Keratinocyte (primary cell): Measurements from ENCODE around the gene ATRX. TPM values are rescaled to one million over a fixed set of nuclear protein-coding genes. Genes with fewer than 3 reads are reported as not detected.

Experiments
- DNase-seq: peaks from one replicate; pipeline ENCODE4 v3.0.0-alpha.2; 2011; ENCODE audit warnings: low read depth, missing footprints, low spot score
- FAIRE-seq: peaks from 2 replicates; lab custom pipeline; 2011; peaks lifted over from hg19 to GRCh38; lab: Jason Lieb, UNC
- H2AFZ ChIP-seq: 2 replicates; pipeline ENCODE4 v1.6.0; 2012; ENCODE audit warnings: low read length, control low read depth, inconsistent platforms; ENCODE audit not compliant: control insufficient read depth
- H3K27ac ChIP-seq: 2 replicates; pipeline ENCODE4 v1.5.1; 2011; ENCODE audit warnings: low read length; ENCODE audit not compliant: control insufficient read depth, insufficient read depth
- H3K27me3 ChIP-seq: 3 replicates; pipeline ENCODE4 v1.6.0; 2011; ENCODE audit warnings: low read length; ENCODE audit not compliant: control insufficient read depth, insufficient read depth; ENCODE audit errors: extremely low read depth
- H3K36me3 ChIP-seq, 2 experiments: 2 replicates in 1 of 2; 3 replicates in 1 of 2; pipeline ENCODE4 v1.5.1; 2011; ENCODE audit warnings: low read length in 2 of 2, mild to moderate bottlenecking in 1 of 2; ENCODE audit not compliant: control insufficient read depth in 2 of 2, insufficient read depth in 2 of 2; ENCODE audit errors: extremely low read depth in 1 of 2
- H3K4me1 ChIP-seq: 3 replicates; pipeline ENCODE4 v1.5.1; 2011; ENCODE audit warnings: low read length; ENCODE audit not compliant: control insufficient read depth, insufficient read depth; ENCODE audit errors: extremely low read depth
- H3K4me2 ChIP-seq: 3 replicates; pipeline ENCODE4 v1.6.0; 2011; ENCODE audit warnings: low read depth, low read length; ENCODE audit not compliant: control insufficient read depth, insufficient read depth; ENCODE audit errors: extremely low read depth
- H3K4me3 ChIP-seq, 3 experiments: fragments of 200-600 bp in 1 of 3; sonication (generic) in 1 of 3; 2 replicates in 2 of 3; 3 replicates in 1 of 3; pipeline ENCODE4 v1.5.1; 2011 to 2016; ENCODE audit warnings: low read length in 3 of 3, mild to moderate bottlenecking in 3 of 3, control low read depth in 2 of 3, inconsistent platforms in 1 of 3, low read depth in 1 of 3, mixed read lengths in 1 of 3, mixed run types in 1 of 3, moderate library complexity in 1 of 3; ENCODE audit not compliant: control insufficient read depth in 2 of 3, insufficient read depth in 2 of 3; ENCODE audit errors: extremely low read depth in 1 of 3
- H3K79me2 ChIP-seq: 2 replicates; pipeline ENCODE4 v1.6.0; 2012; ENCODE audit warnings: low read length; ENCODE audit not compliant: control insufficient read depth, insufficient read depth
- H3K9ac ChIP-seq: 3 replicates; pipeline ENCODE4 v1.6.0; 2011; ENCODE audit warnings: low read length; ENCODE audit not compliant: control insufficient read depth, insufficient read depth; ENCODE audit errors: extremely low read depth
- H3K9me1 ChIP-seq: 3 replicates; pipeline ENCODE4 v1.6.0; 2011; ENCODE audit warnings: low read length; ENCODE audit not compliant: control insufficient read depth, insufficient read depth; ENCODE audit errors: extremely low read depth
- H3K9me3 ChIP-seq: 2 replicates; pipeline ENCODE4 v1.5.1; 2012; ENCODE audit warnings: low read depth, low read length; ENCODE audit not compliant: control insufficient read depth
- H4K20me1 ChIP-seq: 3 replicates; pipeline ENCODE4 v1.6.0; 2011; ENCODE audit warnings: low read length; ENCODE audit not compliant: control insufficient read depth, insufficient read depth; ENCODE audit errors: extremely low read depth
- EZH2 ChIP-seq: IDR thresholded peaks from one replicate; pipeline ENCODE4 v1.6.1; 2012; ENCODE audit warnings: inconsistent platforms, mild to moderate bottlenecking, low read length, moderate library complexity
- dilution Hi-C: fragments of 300-500 bp; cut with MboI; formaldehyde crosslinking; loops from one replicate; pipeline ENCODE4 v1.7.0; 2020; ENCODE audit warnings: low sequenced_read_pairs; ENCODE audit not compliant: extremely low pct_ligation_motif_present
- polyA plus RNA-seq, 5 experiments: library from polyadenylated mRNA; depleted of rRNA in 3 of 5; stranded (reverse) in 3 of 5; stranded (forward) in 1 of 5; unstranded in 1 of 5; fragments of >200 nt; gene quantifications; 1 replicate in 1 of 5; 2 replicates in 3 of 5; 3 replicates in 1 of 5; pipeline versions ENCODE4 v1.2.1 to v1.2.3, GENCODE V29; 2011 to 2012; ENCODE audit warnings: missing spikeins in 2 of 5, low read depth in 1 of 5, low replicate concordance in 1 of 5
- TF ChIP-seq, protein P1 (sequence below), 3 experiments: IDR thresholded peaks in 1 of 3; conservative IDR thresholded peaks in 1 of 3; optimal IDR thresholded peaks in 1 of 3; 2 replicates in 2 of 3; 3 replicates in 1 of 3; pipeline versions ENCODE3 to v1.5.1; 2011; ENCODE audit warnings: low read length in 3 of 3, mild to moderate bottlenecking in 3 of 3, moderate library complexity in 2 of 3, control low read depth in 1 of 3, inconsistent platforms in 1 of 3; ENCODE audit not compliant: insufficient read depth in 2 of 3; ENCODE audit errors: extremely low read depth in 1 of 3

Gene ATRX
- polyA plus RNA-seq, 1 donor (not counting 4 experiments of a cell fraction or from before 2014, with no cell fraction given) = 31.3 TPM

DNA sequence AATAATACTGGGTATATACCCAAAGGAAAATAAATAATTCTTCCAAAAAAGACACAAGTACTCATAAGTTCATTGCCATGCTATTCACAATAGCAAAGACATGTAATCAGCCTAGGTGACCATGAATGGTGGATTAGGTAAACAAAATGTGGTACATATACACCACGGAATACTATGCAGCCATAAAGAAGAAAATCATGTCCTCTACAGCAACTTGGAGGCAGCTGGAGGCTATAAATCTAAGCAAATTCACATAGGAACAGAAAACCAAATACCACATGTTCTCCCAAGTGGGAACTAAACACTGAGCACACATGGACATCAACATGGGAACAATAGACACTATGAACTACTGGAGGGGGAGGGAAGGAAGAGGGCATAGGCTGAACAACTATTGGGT lies 146.2 kb downstream of the ATRX start:
- Histone ChIP-seq H3K27me3 (no peaks in the 10 kb centered on the region), H3K79me2 (no peaks in the 10 kb centered on the region), H3K27ac (no peak overlapping the region), H3K9me3 (no peaks in the 10 kb centered on the region), H3K9ac (no peak overlapping the region), H2AFZ (no peak overlapping the region), H3K36me3 (no peaks in the 10 kb centered on the region), H4K20me1 (no peaks in the 10 kb centered on the region), H3K4me1 (no peaks in the 10 kb centered on the region), H3K9me1 (no peaks in the 10 kb centered on the region), H3K4me3 (no peak overlapping the region), H3K4me2 (no peak overlapping the region)
- no peak for FAIRE-seq
- dilution Hi-C loops = no loop called here
- TF ChIP-seq EZH2 = no peak
- TF ChIP-seq, protein P1, sequence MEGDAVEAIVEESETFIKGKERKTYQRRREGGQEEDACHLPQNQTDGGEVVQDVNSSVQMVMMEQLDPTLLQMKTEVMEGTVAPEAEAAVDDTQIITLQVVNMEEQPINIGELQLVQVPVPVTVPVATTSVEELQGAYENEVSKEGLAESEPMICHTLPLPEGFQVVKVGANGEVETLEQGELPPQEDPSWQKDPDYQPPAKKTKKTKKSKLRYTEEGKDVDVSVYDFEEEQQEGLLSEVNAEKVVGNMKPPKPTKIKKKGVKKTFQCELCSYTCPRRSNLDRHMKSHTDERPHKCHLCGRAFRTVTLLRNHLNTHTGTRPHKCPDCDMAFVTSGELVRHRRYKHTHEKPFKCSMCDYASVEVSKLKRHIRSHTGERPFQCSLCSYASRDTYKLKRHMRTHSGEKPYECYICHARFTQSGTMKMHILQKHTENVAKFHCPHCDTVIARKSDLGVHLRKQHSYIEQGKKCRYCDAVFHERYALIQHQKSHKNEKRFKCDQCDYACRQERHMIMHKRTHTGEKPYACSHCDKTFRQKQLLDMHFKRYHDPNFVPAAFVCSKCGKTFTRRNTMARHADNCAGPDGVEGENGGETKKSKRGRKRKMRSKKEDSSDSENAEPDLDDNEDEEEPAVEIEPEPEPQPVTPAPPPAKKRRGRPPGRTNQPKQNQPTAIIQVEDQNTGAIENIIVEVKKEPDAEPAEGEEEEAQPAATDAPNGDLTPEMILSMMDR (optimal IDR thresholded peaks at IDR 0.05 in 1 of 3, IDR thresholded peaks at IDR 0.05 in 1 of 3, conservative IDR thresholded peaks at IDR 0.05 in 1 of 3; ENCODE audit: extremely low read depth in 1 of 3, insufficient read depth in 2 of 3, low read length in 3 of 3) = no peak
- no peak for DNase-seq

DNA sequence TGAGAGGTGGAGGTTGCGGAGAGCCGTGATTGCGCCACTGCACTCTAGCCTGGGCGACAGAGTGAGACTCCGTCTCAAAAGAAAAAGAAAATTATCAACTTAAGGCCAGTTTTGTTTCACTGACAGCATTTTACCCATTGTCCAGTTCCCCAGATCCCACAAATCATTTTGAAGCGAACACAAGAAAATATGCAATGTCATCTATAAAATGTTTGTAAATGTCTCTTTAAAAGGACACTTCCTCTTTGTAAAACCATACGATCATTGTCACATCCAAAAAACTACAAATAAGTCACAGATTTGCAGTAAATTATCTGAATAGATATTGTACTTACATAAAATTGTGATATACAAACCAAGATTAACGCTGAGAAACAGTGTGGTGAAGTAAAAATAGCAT lies 147.6 kb downstream of the ATRX start:
- no peaks in the 10 kb centered on the region for H3K36me3 ChIP-seq
- H2AFZ ChIP-seq = no peak overlapping the region
- H3K9ac ChIP-seq = no peak overlapping the region
- dilution Hi-C loops = no loop called here
- H4K20me1 ChIP-seq = no peaks in the 10 kb centered on the region
- no peak overlapping the region for H3K4me3 ChIP-seq
- H3K27ac ChIP-seq = no peak overlapping the region
- TF ChIP-seq, protein P1 (optimal IDR thresholded peaks at IDR 0.05 in 1 of 3, IDR thresholded peaks at IDR 0.05 in 1 of 3, conservative IDR thresholded peaks at IDR 0.05 in 1 of 3; ENCODE audit: extremely low read depth in 1 of 3, insufficient read depth in 2 of 3, low read length in 3 of 3) = no peak
- TF ChIP-seq EZH2 = no peak
- H3K9me1 ChIP-seq = no peaks in the 10 kb centered on the region
- FAIRE-seq (no peak), DNase-seq (no peak)
- H3K4me1 ChIP-seq = no peaks in the 10 kb centered on the region
- H3K4me2 ChIP-seq = no peak overlapping the region
- no peaks in the 10 kb centered on the region for H3K27me3 ChIP-seq
- H3K79me2 ChIP-seq = no peaks in the 10 kb centered on the region
- H3K9me3 ChIP-seq = no peaks in the 10 kb centered on the region
